GM12872 (cell line): ENCODE measurements around the gene TMEM182.

Source experiments
- TF ChIP-seq, protein P1 (sequence below): IDR thresholded peaks from 3 replicates; pipeline ENCODE4 v1.5.1; 2011; ENCODE audit warnings: low read depth, mild to moderate bottlenecking, low read length, moderate library complexity; ENCODE audit not compliant: insufficient read depth

TMEM182 gene

DNA sequence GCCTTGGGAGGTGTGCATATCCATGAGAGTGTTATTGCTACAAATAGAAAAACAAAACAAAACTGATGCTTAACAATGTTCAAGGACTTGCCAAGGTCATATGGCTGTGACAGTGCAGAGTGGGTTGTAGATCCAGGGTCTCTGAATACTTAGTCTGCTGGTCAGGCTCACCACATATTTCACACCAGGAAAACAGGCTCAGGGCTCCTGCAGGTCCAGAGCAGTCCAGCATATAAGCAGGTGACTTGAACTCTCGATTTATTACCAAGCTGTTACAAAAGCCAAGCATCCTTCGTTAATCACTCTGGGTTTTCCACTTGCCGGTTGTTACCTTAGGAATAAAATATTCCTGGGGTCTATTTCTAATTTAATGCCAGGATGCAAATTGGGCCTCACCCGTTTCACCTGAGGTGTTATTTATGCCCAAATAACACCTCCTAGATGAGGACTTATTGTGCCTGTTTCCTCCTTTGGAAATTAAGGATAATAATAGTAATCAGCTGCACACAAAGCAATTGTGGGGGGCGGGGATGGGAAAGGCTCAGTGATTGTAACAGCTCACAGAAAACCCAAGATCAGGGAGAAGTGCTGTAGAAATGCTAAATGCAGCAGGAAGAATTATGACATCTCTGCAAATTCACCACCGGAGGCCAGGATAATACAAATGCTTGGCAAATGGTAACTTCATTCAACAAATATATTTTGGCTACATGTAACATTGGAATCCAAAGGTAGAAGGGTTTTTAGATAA lies 72.9 kb downstream of the TMEM182 start:
- TF ChIP-seq, protein P1, sequence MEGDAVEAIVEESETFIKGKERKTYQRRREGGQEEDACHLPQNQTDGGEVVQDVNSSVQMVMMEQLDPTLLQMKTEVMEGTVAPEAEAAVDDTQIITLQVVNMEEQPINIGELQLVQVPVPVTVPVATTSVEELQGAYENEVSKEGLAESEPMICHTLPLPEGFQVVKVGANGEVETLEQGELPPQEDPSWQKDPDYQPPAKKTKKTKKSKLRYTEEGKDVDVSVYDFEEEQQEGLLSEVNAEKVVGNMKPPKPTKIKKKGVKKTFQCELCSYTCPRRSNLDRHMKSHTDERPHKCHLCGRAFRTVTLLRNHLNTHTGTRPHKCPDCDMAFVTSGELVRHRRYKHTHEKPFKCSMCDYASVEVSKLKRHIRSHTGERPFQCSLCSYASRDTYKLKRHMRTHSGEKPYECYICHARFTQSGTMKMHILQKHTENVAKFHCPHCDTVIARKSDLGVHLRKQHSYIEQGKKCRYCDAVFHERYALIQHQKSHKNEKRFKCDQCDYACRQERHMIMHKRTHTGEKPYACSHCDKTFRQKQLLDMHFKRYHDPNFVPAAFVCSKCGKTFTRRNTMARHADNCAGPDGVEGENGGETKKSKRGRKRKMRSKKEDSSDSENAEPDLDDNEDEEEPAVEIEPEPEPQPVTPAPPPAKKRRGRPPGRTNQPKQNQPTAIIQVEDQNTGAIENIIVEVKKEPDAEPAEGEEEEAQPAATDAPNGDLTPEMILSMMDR: no peak

DNA sequence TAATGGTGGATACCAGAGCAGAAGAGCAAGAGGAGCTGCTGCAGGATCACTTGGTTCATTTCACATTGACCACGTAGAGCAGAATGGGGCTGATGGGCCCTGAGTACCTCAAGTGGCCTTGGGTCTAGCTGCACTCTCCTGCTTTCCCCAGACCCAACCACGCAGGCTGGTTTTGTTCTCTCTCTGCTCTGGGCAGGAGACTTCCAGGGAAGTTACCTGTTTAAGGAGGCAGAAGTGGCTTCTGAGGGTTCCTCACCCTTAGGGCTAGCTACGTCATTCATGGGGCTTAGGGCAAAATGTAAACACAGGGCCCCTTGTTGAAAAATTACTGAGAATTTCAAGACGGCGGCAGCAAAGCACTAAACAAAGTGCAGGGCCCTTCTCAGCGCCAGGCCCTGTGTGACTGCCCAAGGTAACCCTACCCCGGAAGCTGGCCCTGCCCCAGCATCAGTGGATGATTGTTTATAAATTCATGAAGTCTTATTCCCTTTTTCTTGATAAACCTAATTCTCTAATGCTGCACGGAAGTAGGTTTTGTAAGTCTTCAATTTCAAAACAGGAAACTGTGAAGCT lies 75.9 kb downstream of the TMEM182 start:
- TF ChIP-seq, protein P1: no peak

DNA sequence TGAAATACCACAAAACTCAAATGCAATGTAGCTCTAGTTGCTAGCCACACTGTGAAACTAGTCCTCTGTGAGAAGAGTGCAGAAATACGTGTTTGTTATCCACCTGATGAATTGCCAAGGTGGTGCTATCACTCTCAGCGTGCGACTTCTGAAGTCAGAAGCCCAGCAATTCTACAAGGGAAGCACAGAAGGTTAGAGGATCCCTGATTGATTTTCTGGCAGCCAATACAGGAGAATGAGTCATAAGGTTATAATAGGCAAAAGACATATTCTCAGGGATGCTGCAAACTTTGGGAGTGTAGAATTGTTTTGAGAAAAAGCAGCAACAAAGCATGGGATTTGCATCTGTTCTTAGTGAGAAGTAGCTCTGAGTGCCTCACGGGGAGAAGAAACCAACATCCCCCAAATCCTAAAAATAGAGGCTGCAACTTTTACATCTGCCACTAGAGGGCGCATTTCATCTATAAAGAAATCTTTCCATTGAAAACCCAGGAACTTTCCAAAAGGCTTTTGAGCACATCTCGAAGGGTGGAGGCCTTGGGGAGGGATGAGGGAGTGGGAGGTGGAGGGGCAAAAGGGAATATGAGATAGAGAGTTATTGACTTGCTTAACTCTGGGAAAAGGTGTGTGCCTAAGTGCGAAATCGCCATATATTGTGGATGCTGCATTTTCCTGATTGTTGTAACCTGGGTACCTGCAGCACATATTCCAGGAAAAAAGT lies 78.0 kb downstream of the TMEM182 start:
- TF ChIP-seq, protein P1: peak; percentile 74

DNA sequence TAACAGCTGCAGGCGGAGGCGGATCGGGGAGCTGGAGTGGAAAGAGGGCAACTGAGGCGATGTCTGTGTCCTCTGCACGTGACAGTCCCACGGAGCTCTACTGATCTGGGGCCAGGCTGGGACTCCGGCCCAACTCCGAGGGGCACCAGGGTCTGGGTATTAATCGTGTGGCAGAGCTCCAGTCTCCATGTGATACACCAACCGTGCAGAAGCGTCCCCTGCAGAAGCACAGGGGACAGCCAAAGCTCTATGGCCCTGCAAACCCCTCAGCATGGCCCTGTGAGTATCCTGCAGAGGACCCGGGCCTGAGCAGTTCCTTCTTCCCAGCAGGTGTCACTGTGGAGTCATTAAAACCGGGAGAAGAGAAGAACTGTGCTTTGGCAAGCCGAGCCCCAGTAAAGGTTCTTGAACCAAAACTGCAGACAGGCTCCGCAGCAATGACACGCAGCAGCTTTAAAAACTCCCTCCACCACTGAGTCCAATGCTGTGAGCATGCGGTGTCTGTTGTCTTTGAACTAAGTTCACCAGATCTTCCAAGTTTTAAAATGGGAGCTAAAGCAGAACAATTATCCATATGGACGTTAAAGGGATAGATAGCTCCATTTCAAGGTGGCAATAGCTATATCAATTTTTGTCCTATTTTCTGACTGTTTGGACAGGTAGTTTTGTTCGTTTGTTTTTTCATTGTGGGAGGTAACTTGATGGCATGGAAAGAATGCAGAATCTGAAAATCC lies 79.4 kb downstream of the TMEM182 start:
- TF ChIP-seq, protein P1: peak; percentile 73

DNA sequence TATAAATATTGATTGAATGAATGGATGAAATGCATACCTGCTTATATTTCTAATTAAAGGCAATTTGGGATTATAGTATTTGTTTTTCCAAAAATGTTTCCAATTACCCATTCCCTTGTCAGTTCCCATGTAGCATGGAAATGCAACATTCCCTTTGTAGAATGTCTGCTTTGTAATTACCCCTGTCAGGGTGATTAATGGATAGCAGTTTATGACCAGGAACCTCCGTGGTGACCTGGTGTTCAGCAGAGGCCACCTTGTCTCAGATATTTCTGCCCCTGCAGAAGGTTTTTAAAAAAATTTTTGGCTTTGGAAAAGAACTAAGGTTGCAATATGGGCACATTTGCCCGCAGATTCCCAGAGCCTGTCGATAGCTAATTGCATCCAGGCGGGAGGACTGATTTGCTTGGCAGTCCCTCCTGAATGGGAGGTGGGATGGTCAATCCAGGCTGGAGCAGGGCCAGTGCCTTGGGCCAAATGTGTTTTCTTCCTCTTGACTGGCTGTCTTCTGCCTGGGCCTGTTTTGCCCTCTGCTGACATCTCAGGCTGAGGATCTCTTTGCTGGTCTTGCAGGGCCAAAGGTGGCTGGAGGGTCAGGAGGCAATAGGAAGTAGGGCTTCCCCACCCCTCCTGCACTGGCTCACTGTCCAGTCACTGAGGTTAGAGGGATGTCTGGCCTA lies 82.1 kb downstream of the TMEM182 start:
- TF ChIP-seq, protein P1: no peak

DNA sequence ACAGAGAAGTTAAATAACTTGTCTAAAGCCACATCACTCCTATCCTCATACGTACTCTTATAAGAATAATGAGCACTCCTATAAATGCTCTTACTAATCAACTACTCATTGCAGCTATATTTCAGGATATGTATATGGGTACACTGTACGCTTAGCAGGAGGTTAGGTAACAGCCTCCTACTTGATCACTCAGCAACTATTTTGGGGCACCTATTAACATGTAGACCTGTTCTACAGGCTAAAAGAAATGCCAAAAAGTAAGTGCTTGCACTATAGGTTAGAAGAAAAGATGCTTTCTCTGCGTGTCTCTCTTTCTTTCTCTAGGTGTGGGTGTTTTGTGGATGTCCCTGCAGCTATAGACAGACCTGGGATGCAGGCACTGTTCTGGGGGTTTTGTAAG lies 83.1 kb downstream of the TMEM182 start:
- TF ChIP-seq, protein P1: no peak

DNA sequence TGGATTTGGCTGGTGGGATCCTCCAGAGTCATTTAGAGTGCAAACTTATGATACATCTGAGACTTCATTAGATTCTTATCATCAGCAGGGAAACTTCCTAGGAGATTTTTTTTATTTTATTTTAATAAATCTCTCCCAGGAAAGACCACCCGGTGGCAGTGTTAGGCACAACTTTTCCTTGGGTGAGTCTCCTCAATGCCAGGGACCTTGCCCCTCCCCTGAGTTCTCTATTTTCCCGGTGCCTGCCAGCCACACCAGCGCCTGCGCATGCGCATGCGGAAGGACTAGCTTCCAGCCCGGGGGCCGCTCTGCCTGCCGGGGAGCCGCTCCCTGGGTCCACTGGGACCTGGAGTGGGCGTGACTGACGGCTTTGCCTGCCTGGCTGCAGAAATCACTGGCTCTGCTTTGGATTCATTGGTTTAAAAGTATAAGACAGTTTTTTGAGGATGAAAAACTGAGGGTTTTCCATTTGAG lies 86.6 kb downstream of the TMEM182 start:
- TF ChIP-seq, protein P1: no peak
